ENCODE results near the gene PHOX2B. TPM values are rescaled to one million over a fixed set of nuclear protein-coding genes. Genes with fewer than 3 reads are reported as not detected.

The PHOX2B gene
- total RNA-seq, 1 donor = not detected

- no peak for TF ChIP-seq CTCF (IDR thresholded peaks at IDR 0.05; ENCODE audit: insufficient read depth, low read length)
- H3K4me3 ChIP-seq (ENCODE audit: low read depth, low read length) = no peak overlapping the region
- DNase-seq (ENCODE audit: low read depth) = no peak
Observed at GRCh38 chr4:41787931-41788330, 39.4 kb upstream of the PHOX2B start.

- no peak overlapping the region for H3K4me3 ChIP-seq (ENCODE audit: low read depth, low read length)
- no peak for DNase-seq (ENCODE audit: low read depth)
- TF ChIP-seq CTCF (IDR thresholded peaks at IDR 0.05; ENCODE audit: insufficient read depth, low read length) = no peak
Observed at GRCh38 chr4:41785665-41786064, 37.1 kb upstream of the PHOX2B start.

- no peak for DNase-seq (ENCODE audit: low read depth)
- no peak overlapping the region for H3K4me3 ChIP-seq (ENCODE audit: low read depth, low read length)
- TF ChIP-seq CTCF (IDR thresholded peaks at IDR 0.05; ENCODE audit: insufficient read depth, low read length) = no peak
Observed at GRCh38 chr4:41784191-41784979, 35.9 kb upstream of the PHOX2B start.

GRCh38 chr4:41776466-41776865 is 27.9 kb upstream of the PHOX2B start:
- no peak for DNase-seq (ENCODE audit: low read depth)
- H3K4me3 ChIP-seq (ENCODE audit: low read depth, low read length) = no peak overlapping the region
- TF ChIP-seq CTCF (IDR thresholded peaks at IDR 0.05; ENCODE audit: insufficient read depth, low read length) = no peak

GRCh38 chr4:41763729-41764128 is 15.2 kb upstream of the PHOX2B start:
- no peak for TF ChIP-seq CTCF (IDR thresholded peaks at IDR 0.05; ENCODE audit: insufficient read depth, low read length)
- DNase-seq (ENCODE audit: low read depth) = no peak
- H3K4me3 ChIP-seq (ENCODE audit: low read depth, low read length) = no peak overlapping the region

GRCh38 chr4:41758884-41759283 is 10.4 kb upstream of the PHOX2B start:
- TF ChIP-seq CTCF (IDR thresholded peaks at IDR 0.05; ENCODE audit: insufficient read depth, low read length) = no peak
- no peak for DNase-seq (ENCODE audit: low read depth)

More at GRCh38 chr4:41758884-41759283, 10.4 kb upstream of the PHOX2B start:
- no peak overlapping the region for H3K4me3 ChIP-seq (ENCODE audit: low read depth, low read length)

Measured in fibroblast of the aortic adventitia (primary cell).